ENCODE results near the gene TOX2.

GRCh38 chr20:44039741-44040140 lies 125.1 kb downstream of the TOX2 start:
- TF ChIP-seq MAFK (IDR thresholded peaks at IDR 0.05; ENCODE audit: low read depth, low read length) (no peak), USF2 (IDR thresholded peaks at IDR 0.05; ENCODE audit: low read depth, low read length) (no peak), SMC3 (IDR thresholded peaks at IDR 0.05; ENCODE audit: low read depth, low read length) (no peak), CEBPB (IDR thresholded peaks at IDR 0.05; ENCODE audit: low read depth, low read length) (no peak), POLR2A (IDR thresholded peaks at IDR 0.05; ENCODE audit: low read depth, low read length) (no peak), CTCF (conservative IDR thresholded peaks at IDR 0.05; ENCODE audit: low read depth, low read length) (no peak), RFX5 (IDR thresholded peaks at IDR 0.05; ENCODE audit: low read depth, low read length) (no peak), MXI1 (IDR thresholded peaks at IDR 0.05; ENCODE audit: borderline replicate concordance, low read depth, low read length) (no peak), RCOR1 (IDR thresholded peaks at IDR 0.05; ENCODE audit: insufficient replicate concordance, low read length) (no peak)

Data from IMR-90 (cell line).